ENCODE measurements around the gene SERPING1. TPM values are rescaled to one million over a fixed set of nuclear protein-coding genes. Genes with fewer than 3 reads are reported as not detected.

Gene SERPING1
- total and polyA plus RNA-seq, 2 of the 13 experiments (the other 11 are each of a cell fraction or from before 2014, with no cell fraction given): 2.0 to 10.4 TPM

DNA sequence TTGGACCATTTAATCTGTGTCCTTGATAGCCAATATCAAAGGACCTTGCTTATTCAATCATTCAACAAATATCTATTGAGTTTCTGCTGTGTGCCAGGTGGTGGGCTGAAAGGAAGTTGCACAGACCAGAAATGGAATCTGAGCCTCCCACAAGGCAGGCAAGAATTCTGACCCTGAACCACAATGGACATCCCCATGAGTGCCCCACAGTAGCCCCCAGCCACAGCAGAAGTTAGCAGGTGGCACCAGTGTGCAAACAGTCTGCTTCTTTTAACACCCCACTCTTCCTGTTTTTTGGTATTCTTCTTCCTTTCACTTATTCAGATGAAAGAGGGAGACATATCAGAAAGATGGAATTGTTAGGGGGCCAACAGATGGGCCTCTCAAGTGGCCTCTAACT lies 12.2 kb upstream of the SERPING1 start:
- Histone ChIP-seq H3K27me3 (ENCODE audit: control insufficient read depth in 1 of 2, insufficient read depth in 2 of 2, low read length in 2 of 2) (peaks cover 0 to 3% of the 10 kb centered on the region in 2 experiments; a peak in 1 of 5 replicates), H3K9me3 (ENCODE audit: low read length) (no peaks in the 10 kb centered on the region), H3K27ac (ENCODE audit: extremely low read length, insufficient read depth, low read length) (no peak overlapping the region), H3K4me2 (ENCODE audit: low read depth, low read length) (no peak overlapping the region), H2AFZ (ENCODE audit: low read length) (no peak overlapping the region), H3K9ac (ENCODE audit: insufficient read depth, low read depth, low read length) (no peak overlapping the region), H3K36me3 (replicated peaks in 1 of 2; ENCODE audit: control insufficient read depth in 1 of 2, insufficient read depth in 2 of 2, low read length in 2 of 2) (no peaks in the 10 kb centered on the region), H4K20me1 (ENCODE audit: insufficient read depth, low read length) (no peaks in the 10 kb centered on the region), H3K79me2 (ENCODE audit: insufficient read depth, low read length) (no peaks in the 10 kb centered on the region), H3K4me3 (replicated peaks in 1 of 3; ENCODE audit: insufficient read depth in 1 of 3, low read depth in 2 of 3, low read length in 3 of 3) (no peak overlapping the region), H3K4me1 (ENCODE audit: insufficient read depth, low read length) (peaks cover 36% of the 10 kb centered on the region)
- no TSS peak for BruUV-seq (replicated peaks)
- intact Hi-C loops (cut with micrococcal nuclease; ENCODE audit: unreplicated experiment) (no loop called here), in situ Hi-C loops (cut with HindIII; ENCODE audit: extremely low pct_ligation_motif_present, low pct_unique_long_range_greater_than_20kb) (no loop called here)
- FAIRE-seq: no peak
- DNase-seq (ENCODE audit: low spot score): no peak
- TF ChIP-seq, protein P1, sequence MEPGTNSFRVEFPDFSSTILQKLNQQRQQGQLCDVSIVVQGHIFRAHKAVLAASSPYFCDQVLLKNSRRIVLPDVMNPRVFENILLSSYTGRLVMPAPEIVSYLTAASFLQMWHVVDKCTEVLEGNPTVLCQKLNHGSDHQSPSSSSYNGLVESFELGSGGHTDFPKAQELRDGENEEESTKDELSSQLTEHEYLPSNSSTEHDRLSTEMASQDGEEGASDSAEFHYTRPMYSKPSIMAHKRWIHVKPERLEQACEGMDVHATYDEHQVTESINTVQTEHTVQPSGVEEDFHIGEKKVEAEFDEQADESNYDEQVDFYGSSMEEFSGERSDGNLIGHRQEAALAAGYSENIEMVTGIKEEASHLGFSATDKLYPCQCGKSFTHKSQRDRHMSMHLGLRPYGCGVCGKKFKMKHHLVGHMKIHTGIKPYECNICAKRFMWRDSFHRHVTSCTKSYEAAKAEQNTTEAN (CRISPR knock-in tag; conservative IDR thresholded peaks at IDR 0.05): no peak
- TF ChIP-seq, protein P2, sequence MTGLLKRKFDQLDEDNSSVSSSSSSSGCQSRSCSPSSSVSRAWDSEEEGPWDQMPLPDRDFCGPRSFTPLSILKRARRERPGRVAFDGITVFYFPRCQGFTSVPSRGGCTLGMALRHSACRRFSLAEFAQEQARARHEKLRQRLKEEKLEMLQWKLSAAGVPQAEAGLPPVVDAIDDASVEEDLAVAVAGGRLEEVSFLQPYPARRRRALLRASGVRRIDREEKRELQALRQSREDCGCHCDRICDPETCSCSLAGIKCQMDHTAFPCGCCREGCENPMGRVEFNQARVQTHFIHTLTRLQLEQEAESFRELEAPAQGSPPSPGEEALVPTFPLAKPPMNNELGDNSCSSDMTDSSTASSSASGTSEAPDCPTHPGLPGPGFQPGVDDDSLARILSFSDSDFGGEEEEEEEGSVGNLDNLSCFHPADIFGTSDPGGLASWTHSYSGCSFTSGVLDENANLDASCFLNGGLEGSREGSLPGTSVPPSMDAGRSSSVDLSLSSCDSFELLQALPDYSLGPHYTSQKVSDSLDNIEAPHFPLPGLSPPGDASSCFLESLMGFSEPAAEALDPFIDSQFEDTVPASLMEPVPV (CRISPR knock-in tag; IDR thresholded peaks at IDR 0.05): no peak
- TF ChIP-seq, protein P3, sequence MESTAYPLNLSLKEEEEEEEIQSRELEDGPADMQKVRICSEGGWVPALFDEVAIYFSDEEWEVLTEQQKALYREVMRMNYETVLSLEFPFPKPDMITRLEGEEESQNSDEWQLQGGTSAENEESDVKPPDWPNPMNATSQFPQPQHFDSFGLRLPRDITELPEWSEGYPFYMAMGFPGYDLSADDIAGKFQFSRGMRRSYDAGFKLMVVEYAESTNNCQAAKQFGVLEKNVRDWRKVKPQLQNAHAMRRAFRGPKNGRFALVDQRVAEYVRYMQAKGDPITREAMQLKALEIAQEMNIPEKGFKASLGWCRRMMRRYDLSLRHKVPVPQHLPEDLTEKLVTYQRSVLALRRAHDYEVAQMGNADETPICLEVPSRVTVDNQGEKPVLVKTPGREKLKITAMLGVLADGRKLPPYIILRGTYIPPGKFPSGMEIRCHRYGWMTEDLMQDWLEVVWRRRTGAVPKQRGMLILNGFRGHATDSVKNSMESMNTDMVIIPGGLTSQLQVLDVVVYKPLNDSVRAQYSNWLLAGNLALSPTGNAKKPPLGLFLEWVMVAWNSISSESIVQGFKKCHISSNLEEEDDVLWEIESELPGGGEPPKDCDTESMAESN (CRISPR knock-in tag; conservative IDR thresholded peaks at IDR 0.05): no peak
- TF ChIP-seq SMYD3 (CRISPR knock-in tag; IDR thresholded peaks at IDR 0.05) (no peak), RFX1 (IDR thresholded peaks at IDR 0.05) (no peak), SMC3 (IDR thresholded peaks at IDR 0.05; ENCODE audit: low read length) (no peak), ZNF563 (CRISPR knock-in tag; IDR thresholded peaks at IDR 0.05) (no peak), GATA4 (IDR thresholded peaks at IDR 0.05; ENCODE audit: borderline replicate concordance, low read depth) (no peak), ZNF670 (CRISPR knock-in tag; IDR thresholded peaks at IDR 0.05; ENCODE audit: borderline replicate concordance) (no peak), ISX (CRISPR knock-in tag; conservative IDR thresholded peaks at IDR 0.05) (no peak), MAFK (conservative IDR thresholded peaks at IDR 0.05 in 1 of 2, IDR thresholded peaks at IDR 0.05 in 1 of 2; ENCODE audit: low read length in 2 of 2) (no peak), ARNTL (CRISPR knock-in tag; IDR thresholded peaks at IDR 0.05) (no peak), ZNF619 (CRISPR knock-in tag; IDR thresholded peaks at IDR 0.05) (no peak), EZH2 (conservative IDR thresholded peaks at IDR 0.05; ENCODE audit: low read depth, low read length) (no peak), TRIM24 (CRISPR knock-in tag; IDR thresholded peaks at IDR 0.05) (no peak)
- POLR2A ChIA-PET: interaction anchor here (1.3 kb wide), 1 partner anchor 8 kb away, joined by 3 read pairs; no protein-coding TSS in a partner anchor
- CTCF ChIA-PET (ENCODE audit: low intra/inter-chr PET ratio, low total read pairs): no interaction called here
- no peak for ATAC-seq
